Measurements from ENCODE around the gene RAD52.

- TF ChIP-seq EZH2 (IDR thresholded peaks at IDR 0.05) (no peak), POLR2AphosphoS5 (IDR thresholded peaks at IDR 0.05; ENCODE audit: borderline replicate concordance, low read depth, low read length) (no peak)
Observed at GRCh38 chr12:976644-977043, 27.1 kb upstream of the RAD52 start.
